ENCODE results near the gene NUDT5.

DNA sequence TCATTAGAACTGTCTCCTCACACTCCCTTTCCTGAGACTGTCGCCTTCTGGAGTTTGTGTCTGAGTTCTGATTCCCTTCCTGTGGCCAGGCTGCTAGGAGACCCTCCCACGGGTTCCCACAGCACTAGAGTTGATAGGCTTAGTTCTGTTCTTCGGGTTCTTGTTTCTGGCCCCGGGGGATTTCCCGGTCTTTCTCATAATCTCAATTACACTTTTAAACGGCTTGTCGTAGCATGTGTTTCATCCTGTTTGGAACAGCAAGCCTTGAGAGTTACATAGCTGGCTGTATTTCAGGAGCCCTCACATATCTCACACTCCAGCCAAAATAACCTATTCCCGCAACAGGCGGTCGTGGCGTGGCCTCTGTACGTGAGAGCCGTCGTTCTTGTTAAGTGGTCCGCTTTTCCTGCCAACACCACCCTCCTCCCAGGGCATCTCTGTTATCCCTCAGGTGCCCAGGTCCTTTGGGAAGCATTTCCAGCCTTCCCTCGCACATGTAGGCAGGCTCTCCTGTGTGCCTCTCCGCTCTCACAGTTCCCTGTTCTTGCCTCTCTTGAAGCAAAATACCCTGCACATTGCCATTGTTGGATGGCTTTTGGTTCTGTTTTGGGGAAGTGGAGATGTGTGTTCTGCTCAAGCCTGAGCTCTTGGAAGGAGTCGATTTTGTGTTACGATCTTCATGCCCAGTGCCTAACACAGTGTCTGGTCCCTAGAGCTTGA, 46.3 kb upstream of the NUDT5 start:
- TF ChIP-seq EZH2 (IDR thresholded peaks at IDR 0.05; ENCODE audit: borderline replicate concordance, low read length): no peak
- TF ChIP-seq, protein P1, sequence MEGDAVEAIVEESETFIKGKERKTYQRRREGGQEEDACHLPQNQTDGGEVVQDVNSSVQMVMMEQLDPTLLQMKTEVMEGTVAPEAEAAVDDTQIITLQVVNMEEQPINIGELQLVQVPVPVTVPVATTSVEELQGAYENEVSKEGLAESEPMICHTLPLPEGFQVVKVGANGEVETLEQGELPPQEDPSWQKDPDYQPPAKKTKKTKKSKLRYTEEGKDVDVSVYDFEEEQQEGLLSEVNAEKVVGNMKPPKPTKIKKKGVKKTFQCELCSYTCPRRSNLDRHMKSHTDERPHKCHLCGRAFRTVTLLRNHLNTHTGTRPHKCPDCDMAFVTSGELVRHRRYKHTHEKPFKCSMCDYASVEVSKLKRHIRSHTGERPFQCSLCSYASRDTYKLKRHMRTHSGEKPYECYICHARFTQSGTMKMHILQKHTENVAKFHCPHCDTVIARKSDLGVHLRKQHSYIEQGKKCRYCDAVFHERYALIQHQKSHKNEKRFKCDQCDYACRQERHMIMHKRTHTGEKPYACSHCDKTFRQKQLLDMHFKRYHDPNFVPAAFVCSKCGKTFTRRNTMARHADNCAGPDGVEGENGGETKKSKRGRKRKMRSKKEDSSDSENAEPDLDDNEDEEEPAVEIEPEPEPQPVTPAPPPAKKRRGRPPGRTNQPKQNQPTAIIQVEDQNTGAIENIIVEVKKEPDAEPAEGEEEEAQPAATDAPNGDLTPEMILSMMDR (conservative IDR thresholded peaks at IDR 0.05 in 1 of 2, IDR thresholded peaks at IDR 0.05 in 1 of 2; ENCODE audit: extremely low read depth in 1 of 2, insufficient read depth in 1 of 2, low read depth in 1 of 2, low read length in 2 of 2): no peak
